H9 (cell line): Measurements from ENCODE around the gene NAV1. TPM values are rescaled to one million over a fixed set of nuclear protein-coding genes. Genes with fewer than 3 reads are reported as not detected.

Source experiments
- DNase-seq: peaks from one replicate; pipeline ENCODE4 v3.0.0-alpha.2; 2017
- H2AFZ ChIP-seq: one replicate; pipeline ENCODE4 v1.6.1; 2013; ENCODE audit warnings: mild to moderate bottlenecking, low read length, control low read depth, moderate library complexity
- H2AK5ac ChIP-seq: 2 replicates; pipeline ENCODE4 v1.6.1; 2013; ENCODE audit warnings: low read length, control low read depth, mixed read lengths; ENCODE audit not compliant: insufficient read length
- H2BK120ac ChIP-seq: one replicate; pipeline ENCODE4 v1.6.1; 2013; ENCODE audit warnings: low read depth, mild to moderate bottlenecking, low read length, control low read depth, inconsistent platforms; ENCODE audit not compliant: poor library complexity, severe bottlenecking
- H2BK12ac ChIP-seq: 2 replicates; pipeline ENCODE4 v1.6.1; 2013; ENCODE audit warnings: low read length, control low read depth, mixed read lengths, low read depth; ENCODE audit not compliant: insufficient read length
- H2BK15ac ChIP-seq: 2 replicates; pipeline ENCODE4 v1.6.1; 2013; ENCODE audit warnings: low read depth, low read length, control low read depth
- H2BK20ac ChIP-seq: one replicate; pipeline ENCODE4 v1.6.1; 2013; ENCODE audit warnings: low read depth, mild to moderate bottlenecking, low read length, control low read depth, inconsistent platforms; ENCODE audit not compliant: poor library complexity, severe bottlenecking
- H2BK5ac ChIP-seq: 2 replicates; pipeline ENCODE4 v1.6.1; 2013; ENCODE audit warnings: low read length, control low read depth, mixed read lengths; ENCODE audit not compliant: insufficient read length
- H3K14ac ChIP-seq: 2 replicates; pipeline ENCODE4 v1.6.1; 2013; ENCODE audit warnings: low read length, control low read depth; ENCODE audit not compliant: insufficient read depth
- H3K18ac ChIP-seq: 2 replicates; pipeline ENCODE4 v1.6.1; 2013; ENCODE audit warnings: low read depth, mild to moderate bottlenecking, mixed read lengths, low read length, control low read depth; ENCODE audit not compliant: insufficient read length
- H3K23ac ChIP-seq: 2 replicates; pipeline ENCODE4 v1.6.1; 2013; ENCODE audit warnings: low read length, control low read depth, mixed read lengths, low read depth; ENCODE audit not compliant: insufficient read length
- H3K23me2 ChIP-seq: 2 replicates; pipeline ENCODE4 v1.6.1; 2013; ENCODE audit warnings: low read depth, mild to moderate bottlenecking, mixed read lengths, low read length, control low read depth; ENCODE audit not compliant: insufficient read length, poor library complexity, severe bottlenecking
- H3K27ac ChIP-seq: 2 replicates; pipeline ENCODE4 v1.5.1; 2013; ENCODE audit warnings: low read length, control low read depth, mixed read lengths, low read depth; ENCODE audit not compliant: insufficient read length
- H3K27me3 ChIP-seq: 2 replicates; pipeline ENCODE4 v1.6.1; 2013; ENCODE audit warnings: low read length, control low read depth, inconsistent platforms; ENCODE audit not compliant: insufficient read depth
- H3K4ac ChIP-seq: 2 replicates; pipeline ENCODE4 v1.6.1; 2013; ENCODE audit warnings: low read depth, mild to moderate bottlenecking, control low read depth, inconsistent platforms, low read length, moderate library complexity
- H3K4me1 ChIP-seq: 2 replicates; pipeline ENCODE4 v1.6.1; 2013; ENCODE audit warnings: low read length, control low read depth, inconsistent platforms; ENCODE audit not compliant: insufficient read depth
- H3K4me2 ChIP-seq: 2 replicates; pipeline ENCODE4 v1.6.1; 2013; ENCODE audit warnings: low read length, control low read depth, mixed read lengths; ENCODE audit not compliant: insufficient read length, insufficient read depth
- H3K56ac ChIP-seq: 2 replicates; pipeline ENCODE4 v1.6.1; 2013; ENCODE audit warnings: low read depth, mild to moderate bottlenecking, mixed read lengths, low read length, control low read depth; ENCODE audit not compliant: insufficient read length
- H3K79me1 ChIP-seq: 2 replicates; pipeline ENCODE4 v1.6.1; 2013; ENCODE audit warnings: low read depth, mild to moderate bottlenecking, moderate library complexity, low read length, control low read depth, inconsistent platforms; ENCODE audit not compliant: insufficient read depth, poor library complexity, severe bottlenecking
- H3K79me2 ChIP-seq: 2 replicates; pipeline ENCODE4 v1.6.1; 2013; ENCODE audit warnings: low read length, control low read depth, inconsistent platforms; ENCODE audit not compliant: insufficient read depth
- H3K9ac ChIP-seq: 2 replicates; pipeline ENCODE4 v1.6.1; 2013; ENCODE audit warnings: low read length, control low read depth, mixed read lengths; ENCODE audit not compliant: insufficient read length; ENCODE audit errors: extremely low read depth
- H3K9me3 ChIP-seq: one replicate; pipeline ENCODE4 v1.6.1; 2013; ENCODE audit warnings: low read depth, low read length, inconsistent platforms; ENCODE audit not compliant: control insufficient read depth
- H3T11ph ChIP-seq: one replicate; pipeline ENCODE4 v1.6.1; 2013; ENCODE audit warnings: mild to moderate bottlenecking, low read length, control low read depth, inconsistent platforms
- H4K20me1 ChIP-seq: one replicate; pipeline ENCODE4 v1.6.1; 2013; ENCODE audit not compliant: control insufficient read depth, insufficient read length, insufficient read depth
- H4K5ac ChIP-seq: 2 replicates; pipeline ENCODE4 v1.6.1; 2013; ENCODE audit warnings: low read depth, mild to moderate bottlenecking, mixed read lengths, low read length, control low read depth; ENCODE audit not compliant: insufficient read length
- H4K8ac ChIP-seq: replicated peaks from 2 replicates; pipeline ENCODE4 v1.6.1; 2013; ENCODE audit warnings: low read length, control low read depth, mixed read lengths, low read depth; ENCODE audit not compliant: insufficient read length
- H4K91ac ChIP-seq: 2 replicates; pipeline ENCODE4 v1.6.1; 2013; ENCODE audit warnings: low read depth, mild to moderate bottlenecking, moderate library complexity, mixed read lengths, low read length, control low read depth; ENCODE audit not compliant: insufficient read length
- H3K27ac Mint-ChIP-seq, 3 experiments: 2 replicates in 2 of 3; 3 replicates in 1 of 3; pipeline ENCODE4 v1.8.0; 2020 to 2021; ENCODE audit warnings: mixed read lengths in 3 of 3, mild to moderate bottlenecking in 1 of 3, moderate library complexity in 1 of 3
- H3K27me3 Mint-ChIP-seq: 2 replicates; pipeline ENCODE4 v1.8.0; 2021; ENCODE audit warnings: low read depth, mild to moderate bottlenecking, moderate library complexity, mixed read lengths
- H3K36me3 Mint-ChIP-seq, 3 experiments: 2 replicates in 2 of 3; 3 replicates in 1 of 3; pipeline ENCODE4 v1.8.0; 2020 to 2021; ENCODE audit warnings: low read depth in 3 of 3, mixed read lengths in 3 of 3; ENCODE audit not compliant: insufficient read depth in 1 of 3
- H3K4me1 Mint-ChIP-seq, 2 experiments: 2 replicates each; pipeline ENCODE4 v1.8.0; 2020; ENCODE audit warnings: mixed read lengths in 2 of 2
- H3K4me3 Mint-ChIP-seq, 2 experiments: 2 replicates in 1 of 2; 3 replicates in 1 of 2; pipeline ENCODE4 v1.8.0; 2020 to 2021; ENCODE audit warnings: mild to moderate bottlenecking in 2 of 2, mixed read lengths in 2 of 2, moderate library complexity in 1 of 2
- H3K9me3 Mint-ChIP-seq, 2 experiments: 2 replicates in 1 of 2; 3 replicates in 1 of 2; pipeline ENCODE4 v1.8.0; 2020; ENCODE audit warnings: mild to moderate bottlenecking in 2 of 2, mixed read lengths in 2 of 2, moderate library complexity in 1 of 2
- CTCF ChIP-seq: fragments of 200-600 bp; sonication (generic); conservative IDR thresholded peaks from 3 replicates; pipeline ENCODE4 v1.8.0; 2021; ENCODE audit warnings: antibody characterized with exemption, mild to moderate bottlenecking
- WGBS: extraction: QIAGEN DNeasy Blood & Tissue Kit; methylation state at CpG from one replicate; pipeline ENCODE4 v1.1.7; 2013; ENCODE audit warnings: missing lambda C conversion rate, low lambda C conversion rate, mixed read lengths; ENCODE audit not compliant: insufficient read length; ENCODE audit errors: extremely low coverage; 5-methylcytosine and 5-hydroxymethylcytosine counted together
- total RNA-seq: library from RNA; stranded (reverse); gene quantifications from 2 replicates; pipeline ENCODE4 v1.2.1, GENCODE V29; 2021

The NAV1 gene
- total RNA-seq, 1 experiment from 2014 or later, result 20.5 TPM

GRCh38 chr1:201493757-201494617 is 44.9 kb upstream of the NAV1 start:
- no peak overlapping the region for H3K23ac ChIP-seq
- no peak overlapping the region for H2BK12ac ChIP-seq
- H4K8ac ChIP-seq, result no peak overlapping the region
- H2AK5ac ChIP-seq, result no peak overlapping the region
- no peak overlapping the region for H4K91ac ChIP-seq
- TF ChIP-seq CTCF, result no peak
- H3K4me1 Mint-ChIP-seq, result peaks cover 14 to 29% of the 10 kb centered on the region in 2 experiments
- H4K20me1 ChIP-seq, result no peaks in the 10 kb centered on the region
- H3K4me3 Mint-ChIP-seq, result no peak overlapping the region
- peaks cover 3 to 5% of the 10 kb centered on the region in 2 experiments; a peak in 3 of 5 replicates for H3K9me3 Mint-ChIP-seq
- H3K4me1 ChIP-seq, result no peaks in the 10 kb centered on the region
- no CpG with 5 or more reads among the region's 15 CpGs for WGBS
- no peak overlapping the region for H3T11ph ChIP-seq
- no peaks in the 10 kb centered on the region for H3K79me2 ChIP-seq
- peak overlapping the region; percentile 37; the same call in 1 of the 2 replicates for H3K14ac ChIP-seq
- H3K4ac ChIP-seq, result no peak overlapping the region
- H3K9ac ChIP-seq, result no peak overlapping the region
- H3K18ac ChIP-seq, result no peak overlapping the region
- no peak overlapping the region for H2BK120ac ChIP-seq
- H2BK5ac ChIP-seq, result no peak overlapping the region
- no peak overlapping the region for H4K5ac ChIP-seq
- no peaks in the 10 kb centered on the region; the same call in 1 of the 2 replicates for H3K27me3 Mint-ChIP-seq
- no peak overlapping the region for H3K4me2 ChIP-seq
- H3K27ac Mint-ChIP-seq, result peak overlapping the region; percentile 52 to 79 (median 55); a peak in 5 of 7 replicates
- no peak overlapping the region for H2BK20ac ChIP-seq
- H3K56ac ChIP-seq, result no peak overlapping the region
- H3K36me3 Mint-ChIP-seq, result peaks cover 0 to 4% (median 0%) of the 10 kb centered on the region in 3 experiments; a peak in 2 of 7 replicates
- H3K23me2 ChIP-seq, result no peaks in the 10 kb centered on the region
- no peaks in the 10 kb centered on the region for H3K27me3 ChIP-seq
- H3K9me3 ChIP-seq, result no peaks in the 10 kb centered on the region
- no peak overlapping the region for H2BK15ac ChIP-seq
- no peak overlapping the region for H2AFZ ChIP-seq
- H3K79me1 ChIP-seq, result no peaks in the 10 kb centered on the region
- no peak for DNase-seq
- no peak overlapping the region for H3K27ac ChIP-seq
